Activated CD4-positive, CD25-positive, alpha-beta regulatory T cell treated with anti-CD3 and anti-CD28 coated beads, Interleukin-2, amount 50 U/mL, for 24 hours (primary cell): Measurements from ENCODE around the gene ABTB1.
"Not testable (repeated sequence)": the region's sequence is repeated elsewhere in the genome, so short reads cannot be mapped to it uniquely, and the experiment has no call there.

Experiments used
- ATAC-seq, 2 donors: fragments of 150-1000 bp; cut with Tn5 transposase; one replicate each; pipeline ENCODE4 v1.10.0; 2021; ENCODE audit warnings: mild to moderate bottlenecking in 1 of 2, moderate library complexity in 1 of 2

ABTB1 gene

GRCh38 chr3:127673191-127674100 is 694 bp downstream of the ABTB1 start:
- peak; percentile 59 to 61 for ATAC-seq

- ATAC-seq = no peak
Observed at GRCh38 chr3:127674101-127674721, 1.5 kb downstream of the ABTB1 start.

- no peak for ATAC-seq
Observed at GRCh38 chr3:127674790-127675189, 2.0 kb downstream of the ABTB1 start.

- no peak for ATAC-seq
Observed at GRCh38 chr3:127675651-127676391, 3.1 kb downstream of the ABTB1 start.

- no peak for ATAC-seq
Observed at GRCh38 chr3:127676456-127676855, 3.7 kb downstream of the ABTB1 start.

- ATAC-seq = no peak
Observed at GRCh38 chr3:127676921-127677351, 4.2 kb downstream of the ABTB1 start.

- ATAC-seq = no peak
Observed at GRCh38 chr3:127677541-127678314, 5.0 kb downstream of the ABTB1 start.

GRCh38 chr3:127678315-127678599 is 5.5 kb downstream of the ABTB1 start:
- no peak for ATAC-seq

GRCh38 chr3:127678611-127679533 is 6.1 kb downstream of the ABTB1 start:
- ATAC-seq = no peak

- ATAC-seq = no peak
Observed at GRCh38 chr3:127679534-127680145, 6.9 kb downstream of the ABTB1 start.

GRCh38 chr3:127680146-127680661 is 7.5 kb downstream of the ABTB1 start:
- no peak for ATAC-seq

- ATAC-seq = no peak
Observed at GRCh38 chr3:127680798-127681221, 8.1 kb downstream of the ABTB1 start.

GRCh38 chr3:127682175-127682554 is 9.4 kb downstream of the ABTB1 start:
- not testable (repeated sequence) for ATAC-seq

- no peak for ATAC-seq
Observed at GRCh38 chr3:127682561-127682960, 9.8 kb downstream of the ABTB1 start.

GRCh38 chr3:127684871-127685707 is 12.3 kb downstream of the ABTB1 start:
- ATAC-seq = peak in 1 of 2 donors; percentile 25

- no peak for ATAC-seq
Observed at GRCh38 chr3:127685708-127686511, 13.2 kb downstream of the ABTB1 start.

- ATAC-seq = no peak
Observed at GRCh38 chr3:127686512-127686894, 13.8 kb downstream of the ABTB1 start.

- no peak for ATAC-seq
Observed at GRCh38 chr3:127687228-127687737, 14.5 kb downstream of the ABTB1 start.

- ATAC-seq = no peak
Observed at GRCh38 chr3:127688022-127688415, 15.3 kb downstream of the ABTB1 start.
